Liver (tissue), 2 donors: Measurements from ENCODE around the gene MRAP.

ENCODE experiments used
- MAX ChIP-seq: IDR thresholded peaks from 2 replicates; pipeline ENCODE4 v1.6.1; 2016; ENCODE audit warnings: antibody characterized with exemption
- TF ChIP-seq, protein P1 (sequence below): fragments of 150-350 bp; IDR thresholded peaks from 2 replicates; pipeline ENCODE4 v1.5.1; 2017; ENCODE audit warnings: improper control_type of control experiment, low read depth, low read length; ENCODE audit not compliant: missing input control
- donor health status: healthy.

DNA sequence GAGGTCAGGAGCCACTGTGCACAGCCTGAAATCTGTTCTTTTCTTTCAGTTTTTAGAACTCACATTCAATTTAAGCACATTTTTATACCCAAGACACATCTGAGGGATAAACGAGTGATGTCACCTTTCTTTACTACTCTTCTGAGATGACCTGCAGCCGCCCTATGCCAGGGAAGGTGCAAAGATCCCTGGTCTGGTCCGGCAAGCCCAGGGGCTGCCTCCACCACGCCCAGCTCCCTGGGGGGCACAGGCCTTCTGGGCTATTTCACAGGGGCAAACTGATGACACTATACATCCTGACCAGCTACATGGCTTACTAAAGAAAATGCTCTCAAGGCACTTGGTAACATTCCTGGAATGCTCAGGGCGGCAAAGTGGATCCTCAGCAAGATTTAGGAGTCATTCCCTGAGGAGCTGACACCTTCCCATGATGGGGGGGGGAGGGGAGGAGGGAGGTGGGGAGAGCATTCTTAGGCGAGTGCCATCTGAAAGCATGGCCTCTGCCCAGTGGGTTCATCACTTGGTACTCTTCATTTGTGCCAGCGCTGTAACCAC is 11.3 kb downstream of the MRAP start:
- TF ChIP-seq, protein P1, sequence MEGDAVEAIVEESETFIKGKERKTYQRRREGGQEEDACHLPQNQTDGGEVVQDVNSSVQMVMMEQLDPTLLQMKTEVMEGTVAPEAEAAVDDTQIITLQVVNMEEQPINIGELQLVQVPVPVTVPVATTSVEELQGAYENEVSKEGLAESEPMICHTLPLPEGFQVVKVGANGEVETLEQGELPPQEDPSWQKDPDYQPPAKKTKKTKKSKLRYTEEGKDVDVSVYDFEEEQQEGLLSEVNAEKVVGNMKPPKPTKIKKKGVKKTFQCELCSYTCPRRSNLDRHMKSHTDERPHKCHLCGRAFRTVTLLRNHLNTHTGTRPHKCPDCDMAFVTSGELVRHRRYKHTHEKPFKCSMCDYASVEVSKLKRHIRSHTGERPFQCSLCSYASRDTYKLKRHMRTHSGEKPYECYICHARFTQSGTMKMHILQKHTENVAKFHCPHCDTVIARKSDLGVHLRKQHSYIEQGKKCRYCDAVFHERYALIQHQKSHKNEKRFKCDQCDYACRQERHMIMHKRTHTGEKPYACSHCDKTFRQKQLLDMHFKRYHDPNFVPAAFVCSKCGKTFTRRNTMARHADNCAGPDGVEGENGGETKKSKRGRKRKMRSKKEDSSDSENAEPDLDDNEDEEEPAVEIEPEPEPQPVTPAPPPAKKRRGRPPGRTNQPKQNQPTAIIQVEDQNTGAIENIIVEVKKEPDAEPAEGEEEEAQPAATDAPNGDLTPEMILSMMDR: no peak
- TF ChIP-seq MAX: no peak
